Dermis blood vessel endothelial cell (primary cell): ENCODE measurements around the gene SMIM11. TPM values are rescaled to one million over a fixed set of nuclear protein-coding genes. Genes with fewer than 3 reads are reported as not detected.
"Not testable (repeated sequence)": the region's sequence is repeated elsewhere in the genome, so short reads cannot be mapped to it uniquely, and the experiment has no call there.

Experiments
- DNase-seq: peaks from one replicate; pipeline ENCODE4 v3.0.0; 2010
- total RNA-seq: library from RNA; depleted of rRNA; stranded (reverse); fragments of >200 nt; gene quantifications from 2 replicates; pipeline ENCODE4 v1.2.3, GENCODE V29; 2014

Gene SMIM11
- total RNA-seq, 1 donor from 2014 or later: 2.0 TPM

GRCh38 chr21:34357889-34358288 lies 17.4 kb upstream of the SMIM11 start:
- no peak for DNase-seq

GRCh38 chr21:34358866-34359265 lies 16.4 kb upstream of the SMIM11 start:
- DNase-seq: no peak

- DNase-seq: no peak
Measured at GRCh38 chr21:34360488-34361241, 14.6 kb upstream of the SMIM11 start.

GRCh38 chr21:34362136-34362444 lies 13.2 kb upstream of the SMIM11 start:
- no peak for DNase-seq

GRCh38 chr21:34362670-34363069 lies 12.6 kb upstream of the SMIM11 start:
- DNase-seq: no peak

GRCh38 chr21:34363733-34364132 lies 11.6 kb upstream of the SMIM11 start, which contains the start of gene KCNE2:
Gene KCNE2 (plus strand): TSS chr21:34364006. CDS start chr21:34370479, 6,473 bp downstream.
- DNase-seq: no peak

GRCh38 chr21:34364921-34365320 lies 10.4 kb upstream of the SMIM11 start:
- no peak for DNase-seq

GRCh38 chr21:34365809-34366208 lies 9.5 kb upstream of the SMIM11 start:
- DNase-seq: no peak

- peak; percentile 72 for DNase-seq
Measured at GRCh38 chr21:34367320-34367935, 7.9 kb upstream of the SMIM11 start.

- no peak for DNase-seq
Measured at GRCh38 chr21:34369741-34370140, 5.6 kb upstream of the SMIM11 start.

- DNase-seq: no peak
Measured at GRCh38 chr21:34372321-34372720, 3.0 kb upstream of the SMIM11 start.

GRCh38 chr21:34374462-34374861 lies 845 bp upstream of the SMIM11 start:
- not testable (repeated sequence) for DNase-seq

- DNase-seq: not testable (repeated sequence)
Measured at GRCh38 chr21:34375619-34375972, 289 bp downstream of the SMIM11 start.

GRCh38 chr21:34383138-34383537 lies 7.8 kb downstream of the SMIM11 start:
- DNase-seq: not testable (repeated sequence)

GRCh38 chr21:34383724-34384415 lies 8.6 kb downstream of the SMIM11 start:
- DNase-seq: not testable (repeated sequence)

- DNase-seq: not testable (repeated sequence)
Measured at GRCh38 chr21:34400522-34400921, 25.2 kb downstream of the SMIM11 start.

GRCh38 chr21:34404742-34405141 lies 29.4 kb downstream of the SMIM11 start:
- not testable (repeated sequence) for DNase-seq

- DNase-seq: not testable (repeated sequence)
Measured at GRCh38 chr21:34405686-34406085, 30.4 kb downstream of the SMIM11 start.

- DNase-seq: not testable (repeated sequence)
Measured at GRCh38 chr21:34406102-34406501, 30.8 kb downstream of the SMIM11 start.

GRCh38 chr21:34406676-34407075 lies 31.4 kb downstream of the SMIM11 start:
- DNase-seq: not testable (repeated sequence)

- not testable (repeated sequence) for DNase-seq
Measured at GRCh38 chr21:34407294-34407693, 32.0 kb downstream of the SMIM11 start.

- not testable (repeated sequence) for DNase-seq
Measured at GRCh38 chr21:34417448-34418077, 42.3 kb downstream of the SMIM11 start.

- DNase-seq: not testable (repeated sequence)
Measured at GRCh38 chr21:34423805-34424204, 48.5 kb downstream of the SMIM11 start, which contains the start of gene SMIM34. Gene SMIM34 (minus strand): TSS chr21:34423951. CDS start chr21:34423839, 112 bp downstream.
